Medulla oblongata (tissue), 1 donor: ENCODE results near the gene EML6.
A peak's percentile ranks its signal among the peaks of the same experiment; 100 is the strongest.
"Not testable (repeated sequence)": the region's sequence is repeated elsewhere in the genome, so short reads cannot be mapped to it uniquely, and the experiment has no call there.

ENCODE experiments used
- DNase-seq: peaks from one replicate; pipeline ENCODE4 v3.0.0-alpha.2; 2015; ENCODE audit errors: extremely low spot score

The EML6 gene

DNA sequence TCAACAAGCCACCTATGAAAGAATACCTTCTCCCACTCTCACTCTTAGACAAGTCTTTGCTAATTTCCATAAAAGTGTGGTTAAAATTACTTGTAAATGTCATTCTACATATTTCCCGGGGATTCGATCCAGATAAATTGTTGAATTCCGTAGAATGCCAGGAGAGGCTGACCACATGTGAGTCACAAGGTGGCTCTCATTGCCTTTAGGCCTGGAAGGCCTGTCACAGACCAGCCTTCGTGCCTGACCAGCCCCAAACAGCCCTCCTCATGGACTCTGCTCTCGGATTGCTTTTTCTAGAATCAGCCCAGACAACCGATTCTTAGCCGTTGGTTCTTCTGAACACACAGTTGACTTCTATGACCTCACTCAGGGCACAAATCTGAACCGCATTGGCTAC, 240.8 kb downstream of the EML6 start:
- no peak for DNase-seq

DNA sequence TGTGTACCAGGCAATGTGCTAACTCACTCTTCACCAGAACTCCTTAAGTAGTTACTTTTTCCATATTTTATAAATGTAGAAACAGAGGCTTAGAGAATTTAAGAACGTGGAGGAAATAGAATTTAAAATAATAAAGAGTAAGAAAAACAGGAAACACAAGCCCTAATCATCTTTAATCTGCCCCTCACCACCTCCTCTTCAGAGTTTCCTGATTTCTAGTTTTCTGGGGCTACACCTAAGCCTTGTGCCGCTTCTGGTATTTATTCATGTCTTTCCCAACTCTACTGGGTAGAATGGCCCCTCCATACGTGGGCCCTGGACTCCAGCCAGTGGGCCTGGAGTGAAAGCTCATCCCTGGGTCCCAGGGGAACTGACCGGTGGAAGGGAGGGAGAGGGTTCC, 241.4 kb downstream of the EML6 start:
- DNase-seq = no peak

DNA sequence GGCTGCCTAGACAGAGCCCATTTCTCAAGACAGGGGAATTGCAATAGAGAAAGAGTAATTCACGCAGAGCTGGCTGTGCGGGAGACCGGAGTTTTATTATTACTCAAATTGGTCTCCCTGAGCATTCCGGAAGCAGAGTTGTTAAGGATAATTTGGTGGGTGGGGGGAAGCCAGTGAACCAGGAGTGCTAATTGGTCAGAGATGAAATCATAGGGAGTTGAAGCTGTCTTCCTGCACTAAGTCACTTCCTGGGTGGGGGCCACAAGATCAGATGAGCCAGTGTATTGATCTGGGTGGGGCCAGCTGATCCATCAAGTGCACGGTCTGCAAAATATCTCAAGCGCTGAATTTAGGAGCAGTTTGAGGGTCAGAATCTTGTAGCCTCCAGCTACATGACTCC, 242.0 kb downstream of the EML6 start:
- no peak for DNase-seq

- no peak for DNase-seq
Measured at GRCh38 chr2:54966165-54966832, 242.8 kb downstream of the EML6 start.

DNA sequence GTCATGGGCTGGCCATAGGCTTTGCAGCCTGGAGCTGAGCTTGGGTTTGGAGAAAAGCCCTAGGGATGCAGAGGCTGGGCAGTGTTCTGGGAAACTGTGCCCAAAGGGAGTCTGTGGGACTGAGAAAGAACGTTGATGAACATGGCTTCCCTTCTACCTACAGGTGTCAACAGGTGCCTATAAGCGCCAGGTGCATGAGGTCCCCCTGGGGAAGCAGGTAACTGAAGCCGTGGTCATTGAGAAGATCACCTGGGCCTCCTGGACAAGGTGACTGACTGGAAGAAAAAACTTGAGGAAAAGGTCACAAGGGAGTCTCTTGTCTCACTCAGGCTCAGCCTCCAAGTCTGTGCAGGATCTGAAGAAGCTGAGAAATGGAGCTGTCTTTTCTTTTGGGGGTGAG, 243.4 kb downstream of the EML6 start:
- no peak for DNase-seq

DNA sequence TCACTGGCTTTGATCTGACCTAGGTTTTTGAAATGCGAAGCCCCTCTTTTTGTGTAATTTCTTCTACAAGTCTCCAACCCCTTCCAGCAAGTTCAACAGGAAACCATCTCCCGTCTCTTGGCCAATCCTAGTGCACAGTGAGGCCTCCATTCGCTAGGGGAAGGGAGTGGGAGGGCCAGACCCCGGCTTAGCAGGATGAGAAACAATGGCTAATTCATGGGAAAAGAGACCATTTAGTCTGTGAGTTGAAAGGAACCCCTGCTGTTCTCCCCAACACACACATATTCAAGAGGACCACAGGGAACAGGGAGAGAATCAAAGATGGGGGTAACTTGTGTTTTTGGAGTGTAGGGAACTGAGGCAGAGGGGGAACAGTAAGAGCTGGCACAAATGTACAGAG, 243.8 kb downstream of the EML6 start:
- DNase-seq = peak; percentile 49

DNA sequence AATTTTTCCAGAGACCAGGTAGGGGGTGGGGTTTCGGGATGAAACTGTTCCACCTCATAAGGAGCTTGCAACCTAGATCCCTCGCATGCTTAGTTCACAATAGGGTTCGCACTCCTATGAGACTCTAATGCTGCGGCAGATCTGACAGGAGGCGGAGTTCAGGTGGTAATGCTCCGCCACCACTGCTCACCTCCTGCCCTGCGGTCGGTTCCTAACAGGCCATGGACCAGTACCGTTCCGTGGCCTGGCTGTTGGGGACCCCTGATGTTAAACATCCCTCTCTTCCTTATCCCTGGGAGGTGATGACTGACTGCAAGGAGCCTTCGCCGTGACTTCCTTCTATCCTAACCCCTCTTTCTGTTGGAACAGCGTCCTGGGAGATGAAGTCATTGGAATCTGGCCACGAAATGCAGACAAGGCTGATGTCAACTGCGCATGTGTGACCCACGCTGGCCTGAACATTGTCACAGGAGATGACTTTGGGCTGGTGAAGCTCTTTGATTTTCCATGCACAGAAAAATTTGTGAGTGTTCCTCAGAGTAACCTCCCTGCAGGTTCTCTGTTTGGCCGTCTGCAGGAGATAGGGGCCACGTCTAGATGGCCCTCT, 244.4 kb downstream of the EML6 start:
- DNase-seq = no peak

GRCh38 chr2:54968561-54969218, 245.2 kb downstream of the EML6 start:
- DNase-seq = no peak

DNA sequence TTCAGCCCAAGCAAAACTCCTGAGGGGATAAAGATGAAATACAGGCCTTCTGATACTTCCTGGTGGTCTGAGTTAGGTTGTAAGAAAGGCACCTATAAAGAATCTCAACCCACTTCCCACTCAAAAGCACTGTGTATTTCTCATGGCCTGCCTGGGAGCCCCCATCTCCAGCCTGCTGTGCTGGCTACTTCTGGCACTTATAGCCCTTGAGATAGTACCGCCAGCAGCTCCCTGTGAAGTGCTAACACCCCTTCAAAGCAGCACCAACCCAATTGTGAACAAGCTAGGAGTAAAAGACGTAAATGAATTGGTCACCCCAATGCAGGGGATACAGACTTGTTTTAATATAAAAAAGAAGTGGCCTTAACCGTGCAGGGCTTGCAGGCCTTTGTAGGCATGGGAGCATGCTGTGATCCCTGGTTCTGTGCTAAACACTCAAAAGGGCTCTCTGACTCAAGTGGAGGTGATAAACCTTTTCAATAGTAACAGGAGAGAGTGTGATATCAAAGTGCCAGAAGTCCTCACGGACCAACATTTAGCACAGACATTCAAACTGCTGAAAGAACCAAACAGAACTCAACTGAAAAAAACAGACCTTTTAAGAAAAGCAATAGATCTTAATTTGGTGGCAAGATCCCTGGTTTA, 246.0 kb downstream of the EML6 start:
- no peak for DNase-seq

DNA sequence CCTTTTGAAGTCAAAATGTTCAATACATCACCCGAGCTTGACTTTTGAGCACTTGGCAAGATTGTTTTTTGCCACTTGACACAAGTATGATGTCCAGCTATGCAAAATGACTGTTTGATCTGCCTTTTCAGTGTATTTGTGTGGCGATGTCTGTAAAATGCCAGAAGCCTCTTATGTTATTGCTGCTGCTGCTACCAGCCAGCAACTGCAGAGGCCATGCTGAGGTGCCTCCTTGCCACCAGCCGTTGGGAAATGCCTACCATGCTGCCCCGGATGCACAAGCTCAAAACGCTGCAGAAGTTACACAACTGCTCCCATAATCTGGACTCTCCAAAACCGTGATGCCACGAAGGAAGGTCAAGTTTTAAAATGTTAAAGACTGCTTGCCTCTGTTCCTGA, 246.5 kb downstream of the EML6 start:
- DNase-seq = no peak

- no peak for DNase-seq
Measured at GRCh38 chr2:54975175-54975574, 251.7 kb downstream of the EML6 start.

GRCh38 chr2:54975598-54976492, 252.4 kb downstream of the EML6 start:
- no peak for DNase-seq

DNA sequence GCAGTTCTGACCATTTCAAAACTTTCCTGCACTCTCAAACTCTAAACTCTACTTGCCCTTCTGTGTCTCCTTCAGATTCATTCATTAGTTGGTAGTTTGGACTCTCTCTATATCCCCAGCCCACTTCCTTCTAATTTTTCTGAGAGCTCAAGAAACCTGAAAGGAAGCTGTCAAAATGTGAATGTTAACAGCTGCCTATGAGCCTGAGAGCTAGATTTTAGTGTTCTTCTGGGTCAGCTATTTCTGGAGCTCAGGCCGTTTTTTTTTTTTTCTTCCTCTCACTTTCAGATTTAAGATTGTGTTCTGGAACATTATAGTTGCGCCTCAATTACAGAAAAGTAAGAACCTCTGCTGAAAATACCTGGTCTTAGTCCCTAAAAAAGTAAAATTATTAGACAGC, 253.7 kb downstream of the EML6 start:
- DNase-seq = no peak

DNA sequence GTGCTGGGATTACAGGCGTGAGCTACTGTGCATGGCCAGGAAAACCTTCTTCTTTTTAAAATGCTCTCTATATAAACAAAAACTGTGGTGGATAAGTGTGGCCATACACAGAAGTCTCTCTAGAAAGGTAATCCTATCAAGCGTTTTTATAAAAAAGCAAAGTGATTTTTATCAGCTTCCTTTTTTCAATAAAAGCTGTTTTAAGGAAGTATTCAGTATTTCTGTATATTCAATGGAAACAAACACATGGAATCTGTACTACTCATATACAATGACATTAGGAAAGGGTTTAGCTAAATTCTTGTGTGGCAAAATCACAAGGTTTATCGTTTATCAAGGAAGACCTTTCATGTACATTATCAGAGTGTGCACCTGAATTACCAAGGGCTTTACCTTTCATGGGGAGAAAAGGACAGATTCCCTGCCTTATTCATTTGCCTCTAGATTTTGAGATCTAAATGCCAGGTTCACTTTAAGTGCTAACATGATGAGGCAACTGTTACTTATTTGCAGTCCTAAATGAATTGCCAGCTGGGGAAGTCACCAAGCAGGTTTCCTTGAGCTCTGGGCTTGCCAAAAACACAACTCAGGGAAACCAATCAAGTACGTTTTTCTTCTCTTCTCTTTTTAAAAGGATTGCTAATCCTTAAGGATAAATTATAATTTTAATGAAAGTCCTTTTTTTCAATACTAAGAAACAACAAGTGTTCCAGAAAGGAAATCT, 256.0 kb downstream of the EML6 start:
- peak; percentile 39 for DNase-seq

DNA sequence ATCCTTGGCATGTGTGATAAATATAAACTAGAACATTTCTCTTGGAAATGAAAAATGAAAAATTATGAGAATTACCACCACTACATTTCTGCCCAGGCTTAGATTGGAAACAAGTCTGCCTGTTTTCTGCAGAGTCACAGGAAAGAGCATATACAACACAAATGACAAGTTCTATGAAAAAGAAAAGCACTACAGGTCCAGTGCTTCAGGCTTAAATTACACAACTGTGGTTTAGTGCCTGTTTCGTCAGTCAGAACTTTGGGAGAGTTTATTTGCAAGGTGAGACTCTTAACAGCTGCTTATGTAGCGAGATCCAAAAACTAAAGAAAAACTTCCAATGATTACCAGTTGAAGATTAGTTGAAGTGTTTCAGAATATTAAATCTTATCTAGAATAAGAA, 257.9 kb downstream of the EML6 start:
- DNase-seq = no peak

- no peak for DNase-seq
Measured at GRCh38 chr2:54983345-54984220, 260.1 kb downstream of the EML6 start.

DNA sequence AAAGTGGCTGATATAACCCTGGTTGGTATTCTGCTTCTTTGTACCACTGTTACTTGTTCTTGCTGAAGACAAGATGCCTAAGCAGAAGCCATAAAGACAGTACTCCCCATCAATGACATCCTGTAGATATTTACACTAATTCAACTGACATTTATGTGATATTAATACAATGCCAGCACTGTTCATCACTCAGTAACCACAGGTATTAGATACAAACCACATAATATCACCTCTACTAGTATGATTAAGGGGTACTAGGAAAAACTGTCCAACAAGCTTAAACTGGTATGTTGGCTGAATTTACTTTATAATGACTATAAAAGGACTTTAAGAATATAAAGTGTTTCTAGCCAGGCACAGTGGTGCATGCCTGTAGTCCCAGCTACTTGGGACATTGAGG, 261.0 kb downstream of the EML6 start:
- no peak for DNase-seq

DNA sequence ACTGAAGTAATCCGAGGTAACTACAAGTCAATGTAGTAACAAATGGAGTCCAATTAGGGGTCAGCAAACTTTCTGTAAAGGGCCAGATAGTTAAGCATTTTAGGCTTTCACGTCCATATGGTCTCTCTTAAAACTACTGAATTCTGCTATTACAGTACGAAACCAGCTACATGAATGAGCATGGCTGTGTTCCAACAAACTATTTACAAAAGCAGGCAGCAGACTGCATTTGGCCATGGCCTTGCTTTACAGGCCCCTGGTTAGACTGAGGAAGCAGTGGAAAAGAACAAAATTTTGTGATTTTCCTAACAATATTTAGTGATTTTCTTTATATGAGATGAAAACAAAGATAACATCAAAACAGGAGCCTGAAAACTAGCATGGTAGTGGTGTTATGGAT, 262.8 kb downstream of the EML6 start:
- no peak for DNase-seq

GRCh38 chr2:54988612-54989011, 265.1 kb downstream of the EML6 start:
- no peak for DNase-seq

- DNase-seq = not testable (repeated sequence)
Measured at GRCh38 chr2:54990694-54991093, 267.2 kb downstream of the EML6 start.
